Activated CD8-positive, alpha-beta T cell treated with anti-CD3 and anti-CD28 coated beads, Interleukin-2, amount 10 ng/mL, durations not matched to agents 7 days and 5 days (primary cell): ENCODE measurements around the gene LRFN2. TPM values are rescaled to one million over a fixed set of nuclear protein-coding genes. Genes with fewer than 3 reads are reported as not detected.

Experiments used
- ATAC-seq: fragments of 150-1000 bp; cut with Tn5 transposase; one replicate; pipeline ENCODE4 v1.10.0; 2021; ENCODE audit warnings: moderate library complexity
- CTCF ChIA-PET: fragments of 350-600 bp; sonication (Branson Sonifier 250); formaldehyde crosslinking; loops from one replicate; lab custom pipeline; 2021; ENCODE audit warnings: antibody characterized with exemption; lab: Charles Lee
- POLR2A ChIA-PET: fragments of 350-600 bp; sonication (Branson Sonifier 250); formaldehyde crosslinking; loops from one replicate; lab custom pipeline; 2021; ENCODE audit warnings: antibody characterized with exemption; lab: Charles Lee
- DNase-seq: peaks from one replicate; pipeline ENCODE4 v3.0.0-alpha.2; 2020
- H3K27ac Mint-ChIP-seq: one replicate; pipeline ENCODE4 v1.8.0; 2021; ENCODE audit warnings: mild to moderate bottlenecking, mixed read lengths
- H3K27me3 Mint-ChIP-seq: one replicate; pipeline ENCODE4 v1.8.0; 2021; ENCODE audit warnings: low read depth, mixed read lengths
- H3K36me3 Mint-ChIP-seq: one replicate; pipeline ENCODE4 v1.8.0; 2021; ENCODE audit warnings: low read depth, mixed read lengths
- H3K4me1 Mint-ChIP-seq: one replicate; pipeline ENCODE4 v1.8.0; 2021; ENCODE audit warnings: low read depth, mixed read lengths
- H3K4me3 Mint-ChIP-seq: one replicate; pipeline ENCODE4 v1.8.0; 2021; ENCODE audit warnings: mild to moderate bottlenecking, mixed read lengths
- H3K9me3 Mint-ChIP-seq: one replicate; pipeline ENCODE4 v1.8.0; 2022; ENCODE audit warnings: mixed read lengths; ENCODE audit not compliant: insufficient read depth
- total RNA-seq, 2 experiments: library from RNA; stranded (reverse); gene quantifications; one replicate each; pipeline ENCODE4 v1.2.3, GENCODE V29; 2021

LRFN2 gene
- total RNA-seq, 2 experiments from 2014 or later: not detected

- Mint-ChIP-seq H3K4me3 (no peak overlapping the region), H3K4me1 (peaks cover 31% of the 10 kb centered on the region), H3K27me3 (peaks cover 2% of the 10 kb centered on the region), H3K36me3 (no peaks in the 10 kb centered on the region), H3K27ac (no peak overlapping the region), H3K9me3 (no peaks in the 10 kb centered on the region)
- DNase-seq: no peak
- ATAC-seq: no peak
- ChIA-PET POLR2A (no interaction called here), CTCF (no interaction called here)
These were observed 148.0 kb downstream of the LRFN2 start for GRCh38 chr6:40439026-40439800.

- H3K9me3 Mint-ChIP-seq: no peaks in the 10 kb centered on the region
- H3K27ac Mint-ChIP-seq: no peak overlapping the region
These were observed 148.8 kb downstream of the LRFN2 start for GRCh38 chr6:40438246-40438887.

DNA sequence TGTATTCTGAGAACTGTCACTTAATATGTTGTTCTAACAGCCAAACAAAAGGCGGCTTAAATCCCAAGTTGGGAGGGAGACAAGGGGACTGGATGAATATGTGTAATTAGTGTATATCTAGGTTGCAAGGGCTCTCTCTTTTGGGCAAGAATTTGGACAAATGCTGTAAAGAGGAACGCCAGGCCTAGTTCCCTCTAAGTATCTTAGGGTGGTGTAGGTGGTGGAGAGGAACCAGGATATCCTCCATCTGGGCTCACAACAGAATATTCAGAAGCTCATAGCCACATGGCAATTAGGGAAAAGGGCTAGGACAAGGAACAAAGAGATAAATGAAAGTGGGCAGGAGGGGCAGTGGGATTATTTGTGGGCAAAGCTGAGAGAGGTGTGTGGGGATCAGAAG, 149.5 kb downstream of the LRFN2 start:
- H3K9me3 Mint-ChIP-seq: no peaks in the 10 kb centered on the region
- POLR2A ChIA-PET: no interaction called here
- DNase-seq (no peak), ATAC-seq (no peak)
- H3K36me3 Mint-ChIP-seq: no peaks in the 10 kb centered on the region
- H3K27ac Mint-ChIP-seq: no peak overlapping the region
- CTCF ChIA-PET: interaction anchor here (0.9 kb wide), 1 partner anchor 8 kb away, joined by 3 read pairs; no protein-coding TSS in a partner anchor
- H3K27me3 Mint-ChIP-seq: no peaks in the 10 kb centered on the region
- no peak overlapping the region for H3K4me3 Mint-ChIP-seq
- peaks cover 31% of the 10 kb centered on the region for H3K4me1 Mint-ChIP-seq

More at GRCh38 chr6:40438246-40438887, 148.8 kb downstream of the LRFN2 start:
- Mint-ChIP-seq H3K4me3 (no peak overlapping the region), H3K4me1 (peaks cover 31% of the 10 kb centered on the region), H3K27me3 (no peaks in the 10 kb centered on the region), H3K36me3 (no peaks in the 10 kb centered on the region)
- ATAC-seq: no peak
- CTCF ChIA-PET: no interaction called here
- no peak for DNase-seq
- POLR2A ChIA-PET: no interaction called here

DNA sequence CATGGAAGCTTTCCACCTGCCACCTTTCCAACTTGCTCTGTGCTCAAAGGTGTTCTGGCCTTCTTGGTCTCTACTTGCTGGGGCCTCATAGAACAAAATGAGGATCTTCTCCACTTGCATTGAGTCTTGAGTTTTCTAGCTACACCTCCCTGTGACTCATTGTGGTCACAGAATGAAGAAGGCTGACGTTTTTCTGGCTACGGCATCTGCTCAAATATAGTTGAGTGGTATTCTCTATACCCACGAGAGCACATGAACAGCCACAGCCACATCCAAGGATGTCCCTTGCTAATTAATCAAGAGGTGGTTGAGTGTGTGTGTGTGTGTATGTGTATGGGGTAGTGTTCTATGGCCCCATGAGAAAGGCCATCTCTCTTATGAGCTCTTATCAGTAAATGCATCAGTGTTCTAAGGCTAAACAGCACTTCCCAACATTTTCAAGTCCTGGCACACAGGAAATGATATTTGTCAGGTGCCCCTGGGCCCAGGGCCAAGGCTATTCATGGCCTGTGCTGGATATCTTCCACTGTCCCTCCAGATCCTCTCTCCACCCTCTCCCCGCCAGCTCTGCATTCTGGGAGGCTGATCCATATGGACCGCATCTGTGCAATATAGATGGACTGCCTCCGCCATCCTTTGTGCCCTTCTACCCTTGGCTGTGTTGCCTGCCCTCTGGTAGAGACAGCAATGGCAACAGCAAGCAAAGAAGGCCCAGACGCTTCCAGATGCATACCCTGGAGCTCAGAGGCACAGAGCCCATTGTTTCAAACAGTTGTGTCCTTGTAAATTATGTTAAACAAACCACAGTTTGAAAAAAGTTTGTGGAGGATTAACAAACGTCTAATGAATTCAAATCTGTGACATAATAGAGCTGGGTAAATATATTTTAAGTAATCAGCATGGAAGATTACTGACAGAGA, 150.2 kb downstream of the LRFN2 start:
- ChIA-PET CTCF (interaction anchor here (0.9 kb wide), 1 partner anchor 9 kb away, joined by 3 read pairs; no protein-coding TSS in a partner anchor), POLR2A (no interaction called here)
- ATAC-seq: peak; percentile 92
- peak overlapping the region; percentile 24 for H3K27ac Mint-ChIP-seq
- peak; percentile 67 for DNase-seq
- H3K4me3 Mint-ChIP-seq: no peak overlapping the region
- peaks cover 31% of the 10 kb centered on the region for H3K4me1 Mint-ChIP-seq
- no peaks in the 10 kb centered on the region for H3K9me3 Mint-ChIP-seq
- no peaks in the 10 kb centered on the region for H3K27me3 Mint-ChIP-seq
- H3K36me3 Mint-ChIP-seq: no peaks in the 10 kb centered on the region

- H3K36me3 Mint-ChIP-seq: no peaks in the 10 kb centered on the region
- no peak for ATAC-seq
- CTCF ChIA-PET: interaction anchor here (1.3 kb wide), 1 partner anchor 11 kb away, joined by 3 read pairs; no protein-coding TSS in a partner anchor
- H3K27ac Mint-ChIP-seq: no peak overlapping the region
- H3K4me3 Mint-ChIP-seq: no peak overlapping the region
- DNase-seq: no peak
- peaks cover 18% of the 10 kb centered on the region for H3K4me1 Mint-ChIP-seq
- H3K27me3 Mint-ChIP-seq: peaks cover 3% of the 10 kb centered on the region
- POLR2A ChIA-PET: no interaction called here
- no peaks in the 10 kb centered on the region for H3K9me3 Mint-ChIP-seq
These were observed 154.2 kb downstream of the LRFN2 start for GRCh38 chr6:40432982-40433381.

- Mint-ChIP-seq H3K4me3 (no peak overlapping the region), H3K27ac (no peak overlapping the region), H3K36me3 (no peaks in the 10 kb centered on the region), H3K9me3 (no peaks in the 10 kb centered on the region), H3K27me3 (peaks cover 3% of the 10 kb centered on the region), H3K4me1 (peaks cover 7% of the 10 kb centered on the region)
- POLR2A ChIA-PET: no interaction called here
- no peak for DNase-seq
- no peak for ATAC-seq
- CTCF ChIA-PET: no interaction called here
These were observed 155.5 kb downstream of the LRFN2 start for GRCh38 chr6:40431706-40432105.

DNA sequence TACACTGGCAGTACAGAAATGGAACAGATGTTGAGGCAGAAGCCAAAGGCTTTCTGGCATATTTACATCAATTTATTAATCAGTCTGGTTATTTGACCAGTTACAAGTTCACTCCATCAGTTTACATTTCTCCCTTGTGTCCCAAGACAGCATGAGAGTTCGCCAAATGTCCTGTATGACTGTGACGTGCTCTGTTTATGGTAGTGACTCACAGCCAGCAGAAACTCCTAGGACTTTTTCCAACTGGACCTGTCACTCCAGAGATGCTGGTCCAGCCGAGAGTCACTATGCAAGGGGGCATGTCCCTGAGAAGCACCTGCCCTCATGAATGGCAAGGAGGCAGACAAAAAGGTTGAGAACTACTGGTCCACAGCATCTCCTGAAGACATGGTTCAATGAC, 160.0 kb downstream of the LRFN2 start:
- ChIA-PET CTCF (no interaction called here), POLR2A (no interaction called here)
- Mint-ChIP-seq H3K27me3 (peaks cover 11% of the 10 kb centered on the region), H3K4me3 (no peak overlapping the region), H3K9me3 (no peaks in the 10 kb centered on the region), H3K27ac (no peak overlapping the region), H3K36me3 (no peaks in the 10 kb centered on the region), H3K4me1 (no peaks in the 10 kb centered on the region)
- DNase-seq (no peak), ATAC-seq (no peak)

DNA sequence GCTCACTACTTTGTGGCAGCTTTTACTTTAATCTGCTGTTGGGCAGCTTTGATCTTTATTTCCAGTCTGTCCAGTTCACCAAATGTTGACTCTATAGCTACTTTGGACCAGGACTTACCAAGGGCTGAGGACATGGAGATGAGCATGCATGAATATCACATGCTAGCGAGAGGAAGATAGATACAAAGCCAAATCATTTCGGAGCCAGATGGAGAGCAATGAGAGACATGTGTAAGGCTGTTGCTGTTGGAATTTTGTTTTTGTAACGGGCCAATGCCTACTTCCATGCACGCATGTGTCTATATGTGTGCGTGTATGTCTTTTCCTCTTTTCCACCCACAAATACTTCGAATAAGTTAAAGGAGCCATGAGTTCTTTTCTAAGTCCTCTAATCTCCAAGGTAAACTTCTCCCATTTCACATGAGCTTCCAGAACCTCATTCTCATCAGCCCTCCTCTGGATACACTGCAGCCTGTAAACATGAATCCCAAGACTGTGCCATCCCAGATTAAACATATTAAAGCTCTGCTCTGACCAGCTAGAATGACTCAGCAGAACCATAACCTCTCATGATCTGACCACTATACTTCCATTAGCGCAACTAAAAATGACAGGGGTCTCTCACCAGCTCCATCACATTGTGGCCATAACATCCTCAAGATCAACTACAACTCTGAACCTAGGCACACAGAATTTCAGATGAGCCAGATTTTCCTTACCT, 160.7 kb downstream of the LRFN2 start:
- H3K9me3 Mint-ChIP-seq: no peaks in the 10 kb centered on the region

DNA sequence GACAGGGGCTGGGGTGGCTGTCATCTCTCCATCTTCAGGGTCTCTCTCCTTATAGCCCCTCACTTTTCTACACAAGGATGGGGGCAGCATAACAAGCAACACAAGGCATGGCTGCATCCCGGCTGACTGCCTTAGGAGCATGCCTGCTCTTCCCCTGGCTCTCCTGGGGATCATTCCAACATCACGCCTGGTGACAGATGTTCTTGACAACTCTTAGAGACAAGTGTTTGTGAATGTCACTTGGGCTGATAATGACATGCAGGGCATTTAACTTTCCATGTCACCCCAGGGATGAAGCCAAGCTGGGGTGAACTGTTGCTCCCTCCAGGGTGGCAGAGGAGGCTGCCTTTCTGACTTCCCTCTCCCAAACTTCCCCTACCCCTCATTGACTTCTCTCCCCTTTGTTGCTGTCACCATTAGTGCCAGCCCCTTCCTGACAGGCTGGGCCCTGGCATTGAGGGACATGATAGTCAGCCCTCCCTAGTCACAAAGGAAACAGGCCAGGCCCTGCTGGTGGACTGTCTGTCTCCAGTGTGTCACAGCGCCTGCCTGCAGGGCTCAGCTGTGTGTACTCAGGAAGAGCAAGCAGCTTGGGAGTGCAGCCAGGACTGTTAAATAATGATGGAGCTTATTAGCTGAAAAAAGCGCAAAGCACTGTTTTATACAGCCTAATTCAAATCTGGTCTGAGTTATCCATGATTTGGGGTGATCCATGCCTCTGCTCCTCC, 161.8 kb downstream of the LRFN2 start:
- Mint-ChIP-seq H3K9me3 (no peaks in the 10 kb centered on the region), H3K36me3 (no peaks in the 10 kb centered on the region), H3K4me3 (no peak overlapping the region), H3K27ac (no peak overlapping the region), H3K27me3 (peaks cover 16% of the 10 kb centered on the region), H3K4me1 (peaks cover 3% of the 10 kb centered on the region)
- POLR2A ChIA-PET: no interaction called here
- CTCF ChIA-PET: interaction anchor here (0.5 kb wide), 1 partner anchor 1129 kb away, joined by 3 read pairs; no protein-coding TSS in a partner anchor
- ATAC-seq (no peak), DNase-seq (no peak)

More for the DNA sequence above, 160.7 kb downstream of the LRFN2 start:
- CTCF ChIA-PET: no interaction called here
- H3K4me1 Mint-ChIP-seq: no peaks in the 10 kb centered on the region
- ATAC-seq (no peak), DNase-seq (no peak)
- no peak overlapping the region for H3K4me3 Mint-ChIP-seq
- peaks cover 11% of the 10 kb centered on the region for H3K27me3 Mint-ChIP-seq
- POLR2A ChIA-PET: no interaction called here
- H3K36me3 Mint-ChIP-seq: no peaks in the 10 kb centered on the region
- H3K27ac Mint-ChIP-seq: no peak overlapping the region

DNA sequence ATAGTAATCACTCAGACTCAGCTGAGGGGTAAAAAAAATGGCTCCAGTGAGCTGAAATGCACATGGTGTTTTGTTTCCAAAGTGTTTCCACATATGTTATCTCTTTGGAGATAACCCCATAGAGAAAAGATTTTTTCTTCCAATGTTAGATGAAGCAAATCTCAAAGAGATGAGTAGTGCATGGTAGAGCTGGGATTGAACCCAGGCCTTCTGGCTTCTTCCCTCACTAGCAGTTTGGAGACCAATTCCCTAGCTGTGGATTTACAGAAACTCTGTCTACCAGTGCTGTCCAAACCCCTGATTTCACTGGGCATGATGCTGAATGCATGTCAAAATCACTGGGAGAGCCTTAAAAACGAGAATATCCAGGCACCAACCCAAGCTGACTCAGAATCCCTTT, 165.1 kb downstream of the LRFN2 start:
- Mint-ChIP-seq H3K9me3 (no peaks in the 10 kb centered on the region), H3K27me3 (peaks cover 13% of the 10 kb centered on the region), H3K4me3 (no peak overlapping the region), H3K4me1 (peaks cover 4% of the 10 kb centered on the region), H3K27ac (no peak overlapping the region), H3K36me3 (no peaks in the 10 kb centered on the region)
- DNase-seq: no peak
- ChIA-PET CTCF (interaction anchor here (1.5 kb wide), 1 partner anchor 11 kb away, joined by 3 read pairs; no protein-coding TSS in a partner anchor), POLR2A (no interaction called here)
- no peak for ATAC-seq
